GM23248 (cell line): ENCODE measurements around the gene ALOX5.

ENCODE experiments used
- EZH2 ChIP-seq: fragments of 200-600 bp; sonication (generic); IDR thresholded peaks from 2 replicates; pipeline ENCODE4 v1.6.1; 2018; ENCODE audit warnings: antibody characterized with exemption, mild to moderate bottlenecking; ENCODE audit not compliant: insufficient read depth, poor library complexity, severe bottlenecking
- EZH2phosphoT487 ChIP-seq: fragments of 200-600 bp; sonication (generic); IDR thresholded peaks from 2 replicates; pipeline ENCODE4 v1.6.1; 2018; ENCODE audit warnings: antibody characterized with exemption, moderate library complexity, mild to moderate bottlenecking, low read depth; ENCODE audit not compliant: insufficient read depth

- TF ChIP-seq EZH2: no peak
- TF ChIP-seq EZH2phosphoT487: no peak
Measured at GRCh38 chr10:45416603-45417002, 42.6 kb downstream of the ALOX5 start.
